Activated CD8-positive, alpha-beta memory T cell treated with anti-CD3 and anti-CD28 coated beads, Interleukin-2, amount 50 U/mL, for 24 hours (primary cell): ENCODE data around the gene RCOR1.
"Not testable (repeated sequence)": the region's sequence is repeated elsewhere in the genome, so short reads cannot be mapped to it uniquely, and the experiment has no call there.

Source experiments
- DNase-seq: peaks from one replicate; pipeline ENCODE4 v3.0.0-alpha.2; 2020; ENCODE audit errors: extremely low read depth

Gene RCOR1

GRCh38 chr14:102571043-102571442, 21.4 kb upstream of the RCOR1 start:
- DNase-seq: no peak

GRCh38 chr14:102571478-102572042, 20.9 kb upstream of the RCOR1 start:
- DNase-seq: no peak

DNA sequence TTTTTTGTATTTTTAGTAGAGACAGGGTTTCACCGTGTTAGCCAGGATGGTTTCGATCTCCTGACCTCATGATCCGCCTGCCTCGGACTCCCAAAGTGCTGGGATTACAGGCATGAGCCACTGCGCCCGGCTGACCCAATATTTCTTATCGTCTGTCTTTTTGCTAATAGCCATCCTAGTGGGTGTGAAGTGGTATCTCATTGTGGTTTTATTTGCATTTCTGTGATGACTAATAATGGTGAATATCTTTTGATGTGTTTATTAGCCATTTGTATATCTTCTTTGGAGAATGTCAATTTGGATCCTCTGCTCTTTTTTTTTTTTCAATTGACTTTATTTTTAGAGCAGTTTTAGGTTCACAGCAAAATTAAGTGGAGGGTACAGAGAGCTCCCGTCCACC, 19.3 kb upstream of the RCOR1 start:
- DNase-seq: not testable (repeated sequence)

GRCh38 chr14:102573591-102574046, 18.8 kb upstream of the RCOR1 start:
- no peak for DNase-seq

- no peak for DNase-seq
Measured at GRCh38 chr14:102574281-102575159, 17.9 kb upstream of the RCOR1 start.

DNA sequence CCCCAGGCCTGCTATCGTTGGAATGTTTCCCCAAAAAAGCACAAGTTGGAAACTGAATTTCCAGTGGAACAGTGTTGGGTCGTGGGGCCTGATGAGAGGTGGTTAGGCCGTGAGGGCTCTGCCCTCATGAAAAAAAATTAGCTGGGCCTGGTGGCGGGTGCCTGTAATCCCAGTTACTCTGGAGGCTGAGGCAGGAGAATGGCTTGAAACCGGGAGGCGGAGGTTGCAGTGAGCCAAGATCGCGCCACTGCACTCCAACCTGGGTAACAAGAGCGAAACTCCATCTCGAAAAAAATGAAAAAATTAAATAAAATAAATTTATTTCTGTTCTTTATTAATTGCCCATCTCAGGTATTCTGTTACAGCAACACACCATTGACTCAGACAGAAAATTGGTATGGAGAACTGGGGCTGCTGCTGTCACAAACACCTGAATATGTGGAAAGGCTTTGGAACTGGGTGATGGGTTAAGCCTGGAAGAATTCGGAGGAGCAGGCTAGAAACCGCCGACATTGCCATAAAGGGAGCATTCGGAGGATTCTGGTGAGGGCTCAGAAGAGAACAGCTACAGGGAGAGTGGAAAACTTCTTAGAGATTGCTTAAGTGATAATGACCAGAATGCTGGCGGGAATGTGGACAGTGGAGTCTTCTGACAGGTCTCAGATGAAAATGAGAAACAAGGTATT, 17.1 kb upstream of the RCOR1 start:
- DNase-seq: no peak

- not testable (repeated sequence) for DNase-seq
Measured at GRCh38 chr14:102575846-102576428, 16.5 kb upstream of the RCOR1 start.

DNA sequence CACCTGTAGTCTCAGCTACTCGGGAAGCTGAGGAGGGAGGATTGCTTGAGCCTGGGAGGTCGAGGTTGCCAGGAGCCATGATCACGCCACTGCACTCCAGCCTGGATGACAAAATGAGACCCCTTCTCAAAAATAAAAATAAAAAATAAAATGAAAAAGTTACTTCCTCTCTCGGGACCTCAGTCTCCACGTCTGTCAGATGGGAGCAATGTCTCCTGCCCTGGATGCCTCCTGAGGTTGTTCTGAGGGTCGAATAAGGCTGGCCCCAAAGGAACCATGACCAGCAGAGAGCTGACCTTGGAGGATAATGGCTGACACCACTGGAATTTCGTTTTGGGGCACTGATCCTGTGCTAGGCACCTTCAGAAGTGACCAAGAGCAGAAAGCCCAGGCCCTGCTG, 13.6 kb upstream of the RCOR1 start:
- no peak for DNase-seq

DNA sequence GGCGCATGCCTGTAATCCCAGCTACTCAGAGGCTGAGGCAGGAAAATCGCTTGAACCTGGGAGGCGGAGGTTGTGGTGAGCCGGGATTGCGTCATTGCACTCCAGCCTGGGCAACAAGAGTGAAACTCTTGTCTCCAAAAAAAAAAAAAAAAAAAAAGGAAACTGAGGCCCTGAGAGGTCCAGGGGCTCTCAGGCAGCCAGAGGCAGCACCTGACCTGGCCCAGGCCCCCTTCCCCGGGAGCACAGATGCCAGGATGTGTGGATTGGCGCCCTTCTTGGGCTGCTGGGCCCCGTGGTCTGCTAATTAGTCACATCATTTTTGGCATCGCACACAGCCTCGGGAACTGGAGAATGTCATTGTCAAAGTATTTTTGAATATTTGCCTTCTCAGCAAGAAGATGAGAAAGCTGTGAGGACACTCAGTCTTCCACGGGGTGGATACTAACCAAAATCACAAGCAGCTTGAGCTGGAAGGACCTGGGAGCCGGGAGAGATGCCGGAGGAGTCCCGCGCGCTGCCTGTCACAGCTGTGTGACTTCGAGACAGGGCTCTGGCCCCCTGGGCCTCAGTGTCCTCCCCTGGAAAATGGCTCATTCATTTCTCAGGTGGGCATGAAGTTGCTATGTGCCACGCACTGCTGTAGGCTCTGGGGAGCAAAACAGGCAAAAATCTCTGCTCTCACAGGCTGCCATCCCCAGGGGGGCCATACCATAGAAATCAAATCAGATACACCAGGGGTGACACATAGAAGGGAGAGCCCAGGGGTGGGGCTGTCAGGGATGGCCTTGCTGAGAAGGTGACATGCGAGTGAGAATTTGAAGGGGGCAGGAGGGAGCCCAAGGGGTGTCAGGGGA, 12.5 kb upstream of the RCOR1 start:
- no peak for DNase-seq

- DNase-seq: no peak
Measured at GRCh38 chr14:102580550-102581110, 11.8 kb upstream of the RCOR1 start.

DNA sequence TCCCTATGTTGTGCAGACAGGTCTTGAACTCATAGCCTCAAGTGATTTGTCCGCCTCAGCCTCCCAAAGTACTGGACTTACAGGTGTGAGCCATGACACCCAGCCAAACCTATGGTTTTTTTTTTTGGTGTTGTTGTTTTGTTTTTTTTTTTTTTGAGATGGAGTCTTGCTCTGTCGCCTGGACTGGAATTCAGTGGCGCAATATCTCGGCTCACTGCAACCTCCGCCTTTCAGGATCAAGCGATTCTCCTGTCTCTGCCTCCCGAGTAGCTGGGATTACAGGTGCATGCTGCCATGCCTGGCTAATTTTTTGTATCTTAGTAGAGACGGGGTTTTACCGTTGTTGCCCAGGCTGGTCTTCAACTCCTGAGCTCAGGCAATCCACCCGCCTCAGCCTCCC, 11.3 kb upstream of the RCOR1 start:
- DNase-seq: no peak

DNA sequence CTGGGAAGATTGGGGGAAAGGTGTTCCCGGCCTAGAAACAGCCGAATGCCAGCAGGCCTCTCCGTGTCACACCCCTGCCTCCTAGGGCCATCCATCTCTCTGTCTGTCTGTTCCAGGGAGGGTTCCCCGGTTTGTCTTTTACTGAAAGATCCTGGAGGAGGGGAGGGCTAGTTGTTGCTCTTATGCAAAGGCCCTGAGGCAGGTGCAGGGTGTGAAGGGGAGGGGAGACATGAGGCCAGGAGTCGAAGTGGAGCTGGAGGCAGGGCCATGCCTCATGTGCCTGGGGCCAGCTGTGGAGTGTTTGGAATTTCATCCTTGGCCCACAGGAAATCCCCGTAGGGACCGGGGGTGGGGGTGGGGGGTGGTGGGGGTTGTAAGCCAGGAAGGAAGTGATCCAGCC, 8.7 kb upstream of the RCOR1 start:
- DNase-seq: no peak

- DNase-seq: no peak
Measured at GRCh38 chr14:102584871-102585869, 7.3 kb upstream of the RCOR1 start.

- no peak for DNase-seq
Measured at GRCh38 chr14:102586420-102587104, 5.9 kb upstream of the RCOR1 start.

DNA sequence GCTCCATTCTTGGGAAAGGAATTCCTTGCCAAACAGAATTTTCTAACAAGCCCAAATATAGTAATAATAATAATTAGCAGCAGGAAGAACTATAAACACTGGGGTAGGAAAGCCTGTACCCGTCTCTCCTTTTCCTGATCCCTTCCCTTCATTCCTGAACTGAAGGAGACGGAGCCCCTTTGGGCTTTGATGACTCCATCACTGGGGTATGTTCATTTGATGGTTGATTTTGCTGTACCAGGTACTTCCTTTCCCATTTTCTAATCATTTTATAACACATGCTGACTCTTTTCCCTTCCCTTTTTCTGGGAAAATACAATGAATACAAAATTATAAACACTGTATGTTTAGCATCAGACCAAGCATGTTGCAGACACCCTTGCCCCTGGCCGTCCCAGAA, 3.6 kb upstream of the RCOR1 start:
- no peak for DNase-seq

- no peak for DNase-seq
Measured at GRCh38 chr14:102589761-102590290, 2.6 kb upstream of the RCOR1 start.

DNA sequence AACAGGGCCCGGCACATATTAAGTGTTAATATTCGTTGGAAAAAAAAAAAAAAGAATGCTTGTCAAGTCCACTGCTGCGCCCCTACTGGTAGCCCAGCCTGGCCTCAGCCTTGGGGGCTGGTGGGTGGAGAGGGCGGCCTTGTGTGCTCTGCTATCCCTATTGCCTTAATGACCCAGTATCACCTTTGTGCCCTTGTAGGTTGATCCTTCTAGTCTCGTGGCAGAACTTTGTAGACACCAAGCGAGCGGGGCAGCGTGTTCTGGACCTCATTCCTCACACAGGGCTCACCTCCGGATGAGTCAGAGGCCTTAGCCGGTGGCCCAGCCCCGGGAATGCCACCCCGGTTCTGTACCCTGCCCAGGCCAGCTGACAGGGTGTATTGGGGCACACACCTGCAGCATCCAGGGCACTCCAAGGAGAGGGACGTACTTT, 1.8 kb upstream of the RCOR1 start:
- DNase-seq: no peak

DNA sequence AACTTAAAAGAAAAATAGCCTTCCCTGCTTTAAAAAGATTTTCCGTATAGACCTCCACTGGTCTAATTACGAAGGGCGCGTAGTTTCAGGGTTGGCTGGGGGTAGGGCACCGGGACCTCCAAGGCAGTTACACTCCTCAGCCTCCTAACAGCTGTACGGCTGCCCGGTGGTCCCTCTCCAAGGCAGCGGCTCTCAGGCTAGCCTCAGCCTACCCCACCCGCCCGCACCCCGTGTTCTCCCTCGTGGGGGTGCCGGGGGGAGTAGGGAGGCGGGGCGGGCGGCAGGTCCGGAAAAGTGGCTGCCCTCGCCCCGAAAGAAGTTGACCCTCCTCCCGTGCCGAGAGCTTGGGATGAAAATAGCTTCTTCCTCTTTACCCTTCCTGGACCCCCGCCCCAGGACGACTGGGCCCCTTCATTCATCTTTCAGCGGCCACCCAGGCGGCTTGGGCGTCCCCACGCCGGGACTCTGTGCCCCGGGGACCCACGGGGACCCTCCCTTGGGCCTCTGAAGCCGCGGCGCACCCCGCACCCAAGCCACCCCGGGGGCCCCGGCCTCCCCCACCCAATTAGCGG, 991 bp upstream of the RCOR1 start:
- no peak for DNase-seq

DNA sequence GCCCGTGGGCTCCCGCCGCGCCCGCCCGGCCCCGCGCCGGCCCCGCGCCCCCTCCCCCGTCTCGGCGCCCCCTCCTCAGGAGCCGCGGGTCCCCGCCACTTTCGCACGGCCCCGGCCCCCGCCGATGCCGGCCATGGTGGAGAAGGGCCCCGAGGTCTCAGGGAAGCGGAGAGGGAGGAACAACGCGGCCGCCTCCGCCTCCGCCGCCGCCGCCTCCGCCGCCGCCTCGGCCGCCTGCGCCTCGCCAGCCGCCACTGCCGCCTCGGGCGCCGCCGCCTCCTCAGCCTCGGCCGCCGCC, 263 bp downstream of the RCOR1 start:
- DNase-seq: no peak
